ENCODE data around the gene SLX9.

SLX9 gene

DNA sequence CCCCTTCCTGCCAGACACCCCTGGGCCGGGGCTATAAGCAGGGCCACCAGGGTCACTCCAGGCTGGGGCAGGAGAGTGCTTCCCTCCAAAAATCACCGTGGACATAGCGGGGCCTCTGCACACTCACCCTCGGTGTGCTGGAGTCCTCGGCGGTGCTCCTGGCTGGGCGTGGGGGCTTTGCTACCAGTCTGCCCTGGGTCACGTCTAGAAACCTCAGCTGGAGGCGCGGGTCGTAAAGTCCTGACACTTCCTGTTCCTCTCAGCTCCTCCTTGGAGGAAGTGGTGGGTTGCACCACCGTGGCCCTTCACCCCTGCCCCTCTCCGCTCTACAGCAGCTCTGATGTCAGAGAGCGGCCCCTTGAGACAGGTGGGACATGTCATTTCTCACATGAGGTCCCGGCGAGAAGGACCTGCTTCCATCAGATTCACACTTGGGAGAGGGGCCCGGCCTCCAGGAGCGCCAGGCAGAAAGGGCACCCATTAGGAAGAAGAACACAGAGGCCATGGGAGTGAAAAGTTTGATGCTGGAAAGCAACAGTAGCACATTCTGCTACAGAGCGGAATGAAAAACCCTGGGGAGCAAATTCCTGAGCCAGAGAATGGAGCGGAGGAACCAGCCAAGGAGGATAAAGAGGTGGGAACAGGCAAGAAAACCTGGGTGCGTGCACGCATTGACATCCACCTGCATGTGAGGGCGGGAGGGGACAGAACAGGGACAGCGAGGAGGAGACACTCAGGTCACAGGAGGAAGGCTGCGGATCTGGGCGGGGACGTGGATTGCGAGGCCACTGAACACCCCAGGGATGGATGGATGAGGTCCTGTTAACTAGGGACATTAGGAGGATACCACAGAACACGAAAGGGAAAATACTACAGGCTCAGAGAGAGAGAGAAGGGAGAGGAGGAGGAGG is 18.9 kb upstream of the SLX9 start, which contains the start of gene ITGB2:
Gene ITGB2 (minus strand): TSS at position 206 of the 911 bp plus-strand sequence. CDS start 10,117 bp downstream, outside the sequence.
- peak; percentile 71 for DNase-seq (ENCODE audit: low spot score)
- TF ChIP-seq, protein P1, sequence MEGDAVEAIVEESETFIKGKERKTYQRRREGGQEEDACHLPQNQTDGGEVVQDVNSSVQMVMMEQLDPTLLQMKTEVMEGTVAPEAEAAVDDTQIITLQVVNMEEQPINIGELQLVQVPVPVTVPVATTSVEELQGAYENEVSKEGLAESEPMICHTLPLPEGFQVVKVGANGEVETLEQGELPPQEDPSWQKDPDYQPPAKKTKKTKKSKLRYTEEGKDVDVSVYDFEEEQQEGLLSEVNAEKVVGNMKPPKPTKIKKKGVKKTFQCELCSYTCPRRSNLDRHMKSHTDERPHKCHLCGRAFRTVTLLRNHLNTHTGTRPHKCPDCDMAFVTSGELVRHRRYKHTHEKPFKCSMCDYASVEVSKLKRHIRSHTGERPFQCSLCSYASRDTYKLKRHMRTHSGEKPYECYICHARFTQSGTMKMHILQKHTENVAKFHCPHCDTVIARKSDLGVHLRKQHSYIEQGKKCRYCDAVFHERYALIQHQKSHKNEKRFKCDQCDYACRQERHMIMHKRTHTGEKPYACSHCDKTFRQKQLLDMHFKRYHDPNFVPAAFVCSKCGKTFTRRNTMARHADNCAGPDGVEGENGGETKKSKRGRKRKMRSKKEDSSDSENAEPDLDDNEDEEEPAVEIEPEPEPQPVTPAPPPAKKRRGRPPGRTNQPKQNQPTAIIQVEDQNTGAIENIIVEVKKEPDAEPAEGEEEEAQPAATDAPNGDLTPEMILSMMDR (IDR thresholded peaks at IDR 0.05; ENCODE audit: extremely low read depth, insufficient read depth, missing control alignments) = no peak
- in situ Hi-C loops (cut with MboI; ENCODE audit: low pct_unique_long_range_greater_than_20kb, low sequenced_read_pairs, unreplicated experiment) = loop anchor here (10.0 kb wide), 1 partner anchor 126 kb away; no protein-coding TSS in a partner anchor

DNA sequence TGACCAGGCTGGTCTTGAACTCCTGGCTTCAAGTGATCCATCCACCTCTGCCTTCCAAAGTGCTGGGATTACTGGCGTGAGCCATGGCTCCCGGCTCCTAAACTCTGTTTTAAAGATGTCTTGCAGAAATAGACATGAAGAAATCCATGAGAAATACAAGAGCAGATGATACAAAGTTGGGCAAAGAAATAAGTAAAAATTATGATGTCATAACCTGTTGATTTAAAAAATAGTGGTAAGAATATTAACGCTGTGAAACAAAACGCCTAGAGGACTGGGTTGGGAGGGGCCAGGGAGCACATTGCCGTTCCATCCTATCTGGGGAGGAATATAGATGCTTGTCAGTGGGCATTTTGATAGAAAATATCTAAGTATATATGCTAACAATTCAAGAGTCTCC is 17.9 kb upstream of the SLX9 start:
- in situ Hi-C loops (cut with MboI; ENCODE audit: low pct_unique_long_range_greater_than_20kb, low sequenced_read_pairs, unreplicated experiment) = loop anchor here (10.0 kb wide), 1 partner anchor 127 kb away; no protein-coding TSS in a partner anchor
- no peak for DNase-seq (ENCODE audit: low spot score)
- TF ChIP-seq, protein P1 (IDR thresholded peaks at IDR 0.05; ENCODE audit: extremely low read depth, insufficient read depth, missing control alignments) = no peak

DNA sequence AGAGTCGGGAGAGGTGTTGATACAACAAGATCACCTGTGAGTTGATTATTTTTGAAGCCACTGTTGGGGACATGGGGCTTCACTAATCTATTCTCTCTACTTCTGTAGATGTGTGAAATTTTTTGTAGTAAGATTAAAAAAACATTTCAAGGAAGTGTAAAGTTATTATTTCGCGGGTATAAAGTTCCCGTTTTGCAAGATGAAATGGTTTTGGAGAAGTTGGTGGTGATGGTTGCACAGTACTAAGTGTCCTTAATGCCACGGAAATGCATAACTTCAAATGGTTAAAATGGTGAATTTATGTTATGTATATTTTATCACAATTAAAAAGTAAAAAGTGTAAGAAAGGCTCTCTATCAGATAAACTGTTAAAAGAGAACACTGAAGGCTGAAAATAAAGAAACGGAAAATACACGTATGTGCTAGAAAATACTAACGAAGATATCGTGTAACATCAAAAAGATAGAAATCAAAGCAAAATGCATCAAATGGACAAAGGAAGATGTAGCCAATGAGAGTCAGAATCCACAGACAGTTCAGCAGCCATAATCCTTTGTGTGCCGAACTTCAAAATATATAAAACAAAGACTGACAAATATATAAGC is 16.2 kb upstream of the SLX9 start:
- in situ Hi-C loops (cut with MboI; ENCODE audit: low pct_unique_long_range_greater_than_20kb, low sequenced_read_pairs, unreplicated experiment) = loop anchor here (10.0 kb wide), 1 partner anchor 129 kb away; no protein-coding TSS in a partner anchor
- TF ChIP-seq, protein P1 (IDR thresholded peaks at IDR 0.05; ENCODE audit: extremely low read depth, insufficient read depth, missing control alignments) = no peak
- no peak for DNase-seq (ENCODE audit: low spot score)

DNA sequence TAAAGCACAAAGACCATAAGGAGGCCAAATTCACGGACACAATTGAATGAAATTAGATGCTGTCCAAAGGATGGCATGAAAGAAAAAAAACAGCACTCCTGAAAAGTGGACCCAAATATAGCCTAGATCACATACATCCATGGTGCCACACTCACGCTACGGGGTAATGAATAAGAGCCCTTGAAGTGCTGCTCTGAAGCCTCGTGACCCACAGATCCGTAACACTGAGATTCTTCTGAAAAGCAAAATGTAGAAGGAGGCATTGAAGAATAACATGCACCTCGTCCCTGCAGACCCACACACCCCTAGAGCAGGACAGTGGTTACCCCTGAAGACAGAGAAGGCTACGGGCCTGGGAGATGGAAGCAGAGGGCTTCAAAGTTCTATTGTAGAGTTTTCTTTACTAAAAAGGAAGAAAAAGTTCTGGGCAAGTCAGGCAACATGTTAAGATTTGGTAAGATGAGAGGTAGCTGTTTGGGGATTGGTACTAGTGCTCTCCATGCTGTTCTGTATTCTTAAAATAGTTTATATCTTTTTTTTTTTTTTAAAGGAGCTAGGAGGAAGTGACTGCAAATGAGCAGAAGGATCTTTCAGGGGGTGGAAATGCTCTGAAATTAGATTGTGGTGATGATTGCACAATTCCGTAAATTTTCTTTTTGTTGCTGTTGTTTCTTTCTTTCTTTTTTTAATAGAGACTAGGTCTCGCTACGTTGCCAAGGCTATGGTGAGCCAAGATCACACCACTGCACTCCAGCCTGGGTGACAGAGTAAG is 15.0 kb upstream of the SLX9 start:
- DNase-seq (ENCODE audit: low spot score) = no peak
- TF ChIP-seq, protein P1 (IDR thresholded peaks at IDR 0.05; ENCODE audit: extremely low read depth, insufficient read depth, missing control alignments) = no peak
- in situ Hi-C loops (cut with MboI; ENCODE audit: low pct_unique_long_range_greater_than_20kb, low sequenced_read_pairs, unreplicated experiment) = loop anchor here (10.0 to 25.0 kb wide), 2 partner anchors 130 to 412 kb away; no protein-coding TSS in a partner anchor

DNA sequence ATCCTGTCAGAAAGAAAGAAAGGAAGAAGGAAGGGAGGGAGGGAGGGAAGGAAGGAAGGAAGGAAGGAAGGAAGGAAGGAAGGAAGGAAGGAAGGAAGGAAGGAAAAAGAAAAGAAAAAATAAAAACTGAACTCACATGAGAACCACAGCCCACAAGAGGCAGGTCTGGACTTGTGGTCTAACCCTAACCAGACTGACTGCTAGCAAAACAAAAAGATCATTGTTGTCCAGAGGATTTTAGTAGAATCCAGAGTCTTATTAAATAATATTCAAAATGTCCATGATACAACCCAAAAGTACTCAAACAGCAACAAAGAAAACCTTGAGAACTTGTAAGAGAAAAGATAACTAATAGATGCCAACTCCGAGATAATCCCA is 14.5 kb upstream of the SLX9 start:
- in situ Hi-C loops (cut with MboI; ENCODE audit: low pct_unique_long_range_greater_than_20kb, low sequenced_read_pairs, unreplicated experiment) = loop anchor here (10.0 to 25.0 kb wide), 2 partner anchors 131 to 413 kb away; no protein-coding TSS in a partner anchor
- TF ChIP-seq, protein P1 (IDR thresholded peaks at IDR 0.05; ENCODE audit: extremely low read depth, insufficient read depth, missing control alignments) = no peak
- no peak for DNase-seq (ENCODE audit: low spot score)
